Panc1 (cell line): ENCODE data around the gene LIPM.

Experiments used
- CTCF ChIP-seq: fragments of 450-650 bp; IDR thresholded peaks from 2 replicates; pipeline ENCODE4 v1.5.1; 2017; ENCODE audit warnings: mild to moderate bottlenecking
- POLR2AphosphoS5 ChIP-seq: IDR thresholded peaks from 2 replicates; pipeline ENCODE4 v1.6.1; 2012; ENCODE audit warnings: mild to moderate bottlenecking, low read depth, low read length, moderate library complexity

- TF ChIP-seq CTCF = no peak
- TF ChIP-seq POLR2AphosphoS5 = no peak
Measured at GRCh38 chr10:88781206-88781605, 21.3 kb upstream of the LIPM start.
